PFSK-1 (cell line): ENCODE data around the gene MSI2.

Source experiments
- POLR2AphosphoS5 ChIP-seq: IDR thresholded peaks from 2 replicates; pipeline ENCODE4 v1.6.1; 2012; ENCODE audit warnings: low read depth, mild to moderate bottlenecking, control low read depth, low read length, moderate library complexity
- TF ChIP-seq, protein P1 (sequence below), 2 experiments: IDR thresholded peaks; 2 replicates each; pipeline versions ENCODE4 v1.6.1 to v1.8.0; 2011 to 2012; ENCODE audit warnings: low read depth in 2 of 2, low read length in 2 of 2, control low read depth in 1 of 2, inconsistent platforms in 1 of 2, mild to moderate bottlenecking in 1 of 2, moderate library complexity in 1 of 2; ENCODE audit not compliant: insufficient read depth in 1 of 2

DNA sequence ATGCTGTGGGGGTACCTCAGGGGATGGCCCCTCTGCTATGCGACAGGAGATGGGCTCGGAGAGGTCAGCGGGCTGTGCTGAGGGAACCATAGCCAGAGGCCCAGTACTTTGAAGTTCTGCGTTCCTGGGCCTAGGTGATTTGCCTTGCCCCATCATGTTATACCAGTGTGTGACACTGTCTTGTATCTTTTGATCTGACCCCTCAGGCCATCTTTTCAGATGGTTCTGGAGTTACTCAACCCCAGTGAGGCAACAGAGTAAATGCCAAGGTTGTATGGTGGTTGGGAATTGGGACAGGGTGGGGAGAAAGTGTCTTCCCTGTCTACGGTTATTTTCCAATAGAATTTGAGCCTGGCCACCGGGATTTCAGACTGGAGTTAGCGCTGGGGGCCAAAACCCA lies 8.5 kb downstream of the MSI2 start:
- no peak for TF ChIP-seq POLR2AphosphoS5
- TF ChIP-seq, protein P1, sequence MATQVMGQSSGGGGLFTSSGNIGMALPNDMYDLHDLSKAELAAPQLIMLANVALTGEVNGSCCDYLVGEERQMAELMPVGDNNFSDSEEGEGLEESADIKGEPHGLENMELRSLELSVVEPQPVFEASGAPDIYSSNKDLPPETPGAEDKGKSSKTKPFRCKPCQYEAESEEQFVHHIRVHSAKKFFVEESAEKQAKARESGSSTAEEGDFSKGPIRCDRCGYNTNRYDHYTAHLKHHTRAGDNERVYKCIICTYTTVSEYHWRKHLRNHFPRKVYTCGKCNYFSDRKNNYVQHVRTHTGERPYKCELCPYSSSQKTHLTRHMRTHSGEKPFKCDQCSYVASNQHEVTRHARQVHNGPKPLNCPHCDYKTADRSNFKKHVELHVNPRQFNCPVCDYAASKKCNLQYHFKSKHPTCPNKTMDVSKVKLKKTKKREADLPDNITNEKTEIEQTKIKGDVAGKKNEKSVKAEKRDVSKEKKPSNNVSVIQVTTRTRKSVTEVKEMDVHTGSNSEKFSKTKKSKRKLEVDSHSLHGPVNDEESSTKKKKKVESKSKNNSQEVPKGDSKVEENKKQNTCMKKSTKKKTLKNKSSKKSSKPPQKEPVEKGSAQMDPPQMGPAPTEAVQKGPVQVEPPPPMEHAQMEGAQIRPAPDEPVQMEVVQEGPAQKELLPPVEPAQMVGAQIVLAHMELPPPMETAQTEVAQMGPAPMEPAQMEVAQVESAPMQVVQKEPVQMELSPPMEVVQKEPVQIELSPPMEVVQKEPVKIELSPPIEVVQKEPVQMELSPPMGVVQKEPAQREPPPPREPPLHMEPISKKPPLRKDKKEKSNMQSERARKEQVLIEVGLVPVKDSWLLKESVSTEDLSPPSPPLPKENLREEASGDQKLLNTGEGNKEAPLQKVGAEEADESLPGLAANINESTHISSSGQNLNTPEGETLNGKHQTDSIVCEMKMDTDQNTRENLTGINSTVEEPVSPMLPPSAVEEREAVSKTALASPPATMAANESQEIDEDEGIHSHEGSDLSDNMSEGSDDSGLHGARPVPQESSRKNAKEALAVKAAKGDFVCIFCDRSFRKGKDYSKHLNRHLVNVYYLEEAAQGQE (IDR thresholded peaks at IDR 0.05; ENCODE audit: insufficient read depth in 1 of 2, low read depth in 2 of 2, low read length in 2 of 2): no peak
